Tibial nerve (tissue), 4 donors: ENCODE data around the gene MSH3.

Experiments used
- EP300 ChIP-seq, 2 donors: sonication (generic); formaldehyde crosslinking; IDR thresholded peaks; one replicate each; pipeline ENCODE4 v1.6.1; 2017; ENCODE audit warnings: antibody characterized with exemption in 2 of 2, mild to moderate bottlenecking in 1 of 2
- POLR2A ChIP-seq, 2 donors: fragments of 450-650 bp; IDR thresholded peaks; one replicate each; pipeline ENCODE4 v1.6.1; 2017; ENCODE audit warnings: antibody characterized with exemption in 2 of 2, mild to moderate bottlenecking in 2 of 2, moderate library complexity in 2 of 2
- TF ChIP-seq, protein P1 (sequence below), 5 experiments: fragments of 200-600 bp in 3 of 5; fragments of 450-650 bp in 2 of 5; sonication (generic) in 3 of 5; IDR thresholded peaks; one replicate each; pipeline ENCODE4 v1.5.1; 2016 to 2019; ENCODE audit warnings: antibody characterized with exemption in 5 of 5, mild to moderate bottlenecking in 3 of 5, moderate library complexity in 2 of 5

DNA sequence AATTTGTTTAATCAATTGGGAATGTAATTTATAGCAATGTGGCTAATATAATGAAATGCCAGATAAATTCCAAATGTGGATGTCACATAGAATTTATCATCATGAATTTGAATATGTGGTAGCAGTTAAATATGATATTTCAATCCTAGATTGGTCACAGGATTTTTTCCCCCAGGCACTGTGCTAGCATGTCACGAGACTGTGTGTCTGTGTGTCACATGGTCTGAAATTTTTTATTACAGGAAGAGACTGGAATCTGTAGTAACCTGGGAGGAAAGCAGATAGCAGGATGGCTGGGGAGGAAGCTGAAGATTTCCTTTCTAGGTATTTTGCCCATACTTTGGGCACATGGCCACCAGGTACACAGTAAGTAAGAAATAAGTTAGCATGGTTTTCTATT is 35.4 kb upstream of the MSH3 start:
- TF ChIP-seq POLR2A (IDR thresholded peaks at IDR 0.05) (no peak), EP300 (IDR thresholded peaks at IDR 0.05) (no peak)
- TF ChIP-seq, protein P1, sequence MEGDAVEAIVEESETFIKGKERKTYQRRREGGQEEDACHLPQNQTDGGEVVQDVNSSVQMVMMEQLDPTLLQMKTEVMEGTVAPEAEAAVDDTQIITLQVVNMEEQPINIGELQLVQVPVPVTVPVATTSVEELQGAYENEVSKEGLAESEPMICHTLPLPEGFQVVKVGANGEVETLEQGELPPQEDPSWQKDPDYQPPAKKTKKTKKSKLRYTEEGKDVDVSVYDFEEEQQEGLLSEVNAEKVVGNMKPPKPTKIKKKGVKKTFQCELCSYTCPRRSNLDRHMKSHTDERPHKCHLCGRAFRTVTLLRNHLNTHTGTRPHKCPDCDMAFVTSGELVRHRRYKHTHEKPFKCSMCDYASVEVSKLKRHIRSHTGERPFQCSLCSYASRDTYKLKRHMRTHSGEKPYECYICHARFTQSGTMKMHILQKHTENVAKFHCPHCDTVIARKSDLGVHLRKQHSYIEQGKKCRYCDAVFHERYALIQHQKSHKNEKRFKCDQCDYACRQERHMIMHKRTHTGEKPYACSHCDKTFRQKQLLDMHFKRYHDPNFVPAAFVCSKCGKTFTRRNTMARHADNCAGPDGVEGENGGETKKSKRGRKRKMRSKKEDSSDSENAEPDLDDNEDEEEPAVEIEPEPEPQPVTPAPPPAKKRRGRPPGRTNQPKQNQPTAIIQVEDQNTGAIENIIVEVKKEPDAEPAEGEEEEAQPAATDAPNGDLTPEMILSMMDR (IDR thresholded peaks at IDR 0.05) = no peak
